GM19193 (cell line): ENCODE results near the gene BLMH.

ENCODE experiments used
- POLR2A ChIP-seq: IDR thresholded peaks from 4 replicates; pipeline ENCODE4 v1.6.1; 2011; ENCODE audit not compliant: insufficient read depth, insufficient read length; ENCODE audit errors: extremely low read depth

The BLMH gene

GRCh38 chr17:30291543-30292285 is at the start of gene BLMH:
TSS of gene BLMH (minus strand) at chr17:30291944. CDS start at chr17:30291819, 125 bp downstream.
- peak; percentile 84 for TF ChIP-seq POLR2A

- no peak for TF ChIP-seq POLR2A
These were observed 49.1 kb upstream of the BLMH start for GRCh38 chr17:30340801-30341356.

- TF ChIP-seq POLR2A: no peak
These were observed 47.3 kb upstream of the BLMH start for GRCh38 chr17:30339086-30339485.

GRCh38 chr17:30337393-30337999 is 45.8 kb upstream of the BLMH start:
- TF ChIP-seq POLR2A: no peak

GRCh38 chr17:30336369-30337171 is 44.8 kb upstream of the BLMH start:
- TF ChIP-seq POLR2A: no peak

GRCh38 chr17:30334421-30334820 is 42.7 kb upstream of the BLMH start:
- no peak for TF ChIP-seq POLR2A

- TF ChIP-seq POLR2A: no peak
These were observed 42.0 kb upstream of the BLMH start, which contains the start of gene TMIGD1 for GRCh38 chr17:30333503-30334360. TSS of gene TMIGD1 (minus strand) at chr17:30334057. CDS start at chr17:30332133, 1,924 bp downstream.

GRCh38 chr17:30332057-30332542 is 40.4 kb upstream of the BLMH start:
- TF ChIP-seq POLR2A: no peak

GRCh38 chr17:30326809-30327208 is 35.1 kb upstream of the BLMH start:
- no peak for TF ChIP-seq POLR2A

GRCh38 chr17:30324723-30325122 is 33.0 kb upstream of the BLMH start:
- TF ChIP-seq POLR2A: no peak

GRCh38 chr17:30323895-30324319 is 32.2 kb upstream of the BLMH start:
- no peak for TF ChIP-seq POLR2A

- TF ChIP-seq POLR2A: no peak
These were observed 31.6 kb upstream of the BLMH start for GRCh38 chr17:30323262-30323894.

- TF ChIP-seq POLR2A: no peak
These were observed 29.6 kb upstream of the BLMH start for GRCh38 chr17:30321314-30321713.
